HG03064 (cell line): ENCODE results near the gene MRPL24.

Experiments used
- ATAC-seq: cut with Tn5 transposase; IDR thresholded peaks from one replicate; pipeline ENCODE4 v1.9.1; 2021; ENCODE audit warnings: low read depth; ENCODE audit not compliant: unreplicated experiment

MRPL24 gene

DNA sequence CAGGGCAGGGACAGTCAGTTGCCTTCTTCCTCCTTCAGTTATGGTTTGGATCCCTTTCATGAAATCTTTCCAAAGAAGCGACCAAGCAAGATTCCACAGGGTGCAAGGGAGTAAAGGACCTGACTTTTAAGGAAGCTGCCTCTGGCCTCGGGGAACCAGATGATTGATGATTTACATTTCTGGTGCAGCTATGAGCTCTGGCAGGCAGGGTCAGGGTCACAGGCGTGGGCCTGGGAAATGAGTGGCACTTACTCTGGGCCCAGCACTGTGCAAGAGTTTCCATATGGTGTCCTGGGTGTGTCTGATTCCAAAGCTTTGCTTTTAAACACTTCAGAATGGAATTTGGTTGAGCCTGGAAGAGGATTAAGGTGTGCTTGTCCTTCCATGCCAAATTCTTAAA lies 28.3 kb downstream of the MRPL24 start:
- no peak for ATAC-seq

DNA sequence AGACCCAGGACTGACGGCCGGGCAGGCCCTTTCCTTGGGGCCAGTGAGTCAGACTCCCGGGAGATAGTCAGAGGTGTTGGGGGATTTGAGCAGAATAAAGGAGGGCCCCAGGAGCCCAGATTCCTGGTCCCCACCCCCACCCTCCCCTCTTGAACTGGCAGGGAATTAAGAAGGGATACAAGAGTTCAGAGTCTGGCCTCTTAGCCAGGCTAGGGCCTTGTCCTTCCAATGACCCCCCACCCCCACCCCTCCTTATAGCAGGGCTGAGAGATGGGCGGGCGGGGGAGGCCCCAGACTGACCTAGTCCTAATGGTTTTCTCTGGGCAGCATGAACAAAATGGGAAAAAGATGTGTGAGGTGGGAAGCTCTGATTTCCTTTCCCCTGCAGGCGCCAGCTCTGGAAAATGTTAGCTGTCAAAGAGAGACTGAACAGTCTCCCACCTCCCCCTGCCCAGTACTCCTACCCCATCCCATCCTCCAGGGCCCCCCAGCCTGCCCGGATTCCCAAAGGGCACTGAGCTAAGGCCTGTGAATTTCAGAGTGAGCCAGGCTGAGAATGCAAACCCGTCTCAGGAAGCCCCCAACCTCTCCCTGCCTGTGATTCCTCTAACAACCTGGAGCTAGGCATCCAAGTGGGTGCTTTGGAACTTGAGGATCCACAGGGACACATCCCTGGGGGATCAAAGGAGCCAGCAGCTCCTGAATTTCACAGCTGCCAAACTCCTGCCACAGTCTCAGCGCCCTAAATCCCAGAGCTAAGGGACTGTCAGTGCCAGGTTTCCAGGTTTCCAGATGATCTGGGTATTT lies 29.7 kb downstream of the MRPL24 start:
- no peak for ATAC-seq

DNA sequence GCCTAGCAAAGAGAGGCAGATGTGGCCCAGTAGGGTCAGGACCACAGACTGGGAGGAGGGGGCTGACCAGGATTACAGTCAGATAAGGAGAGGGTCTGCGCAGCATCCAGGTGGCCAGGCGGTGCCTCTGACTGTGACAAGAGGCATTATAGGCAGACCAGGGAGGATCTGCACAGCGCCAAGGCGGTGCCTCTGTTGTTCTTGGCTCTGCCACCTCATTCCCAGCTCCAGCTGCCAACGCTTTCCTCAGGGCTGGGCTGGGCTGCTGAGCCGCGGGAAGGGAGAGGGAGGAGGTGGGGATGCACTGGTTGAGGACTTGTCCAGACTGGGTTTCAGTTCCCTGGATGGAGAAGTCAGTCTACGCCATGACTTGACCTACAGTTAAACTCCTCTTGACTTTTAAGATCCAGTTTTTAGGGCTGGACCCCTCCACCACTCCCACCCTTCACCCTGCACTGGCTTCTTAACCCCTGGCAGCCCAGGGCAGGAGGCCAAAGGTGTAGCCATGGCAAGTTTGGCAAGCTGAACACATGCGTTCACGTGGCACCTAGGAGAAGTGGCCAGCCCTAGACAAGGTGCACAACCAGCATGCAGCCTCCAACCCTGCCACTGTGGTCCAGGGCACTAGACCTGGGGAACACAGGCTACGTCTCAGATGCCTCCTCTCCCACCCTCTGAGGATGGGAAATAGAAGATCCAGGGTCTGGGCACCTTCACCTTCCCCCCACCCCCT lies 31.0 kb downstream of the MRPL24 start:
- no peak for ATAC-seq

DNA sequence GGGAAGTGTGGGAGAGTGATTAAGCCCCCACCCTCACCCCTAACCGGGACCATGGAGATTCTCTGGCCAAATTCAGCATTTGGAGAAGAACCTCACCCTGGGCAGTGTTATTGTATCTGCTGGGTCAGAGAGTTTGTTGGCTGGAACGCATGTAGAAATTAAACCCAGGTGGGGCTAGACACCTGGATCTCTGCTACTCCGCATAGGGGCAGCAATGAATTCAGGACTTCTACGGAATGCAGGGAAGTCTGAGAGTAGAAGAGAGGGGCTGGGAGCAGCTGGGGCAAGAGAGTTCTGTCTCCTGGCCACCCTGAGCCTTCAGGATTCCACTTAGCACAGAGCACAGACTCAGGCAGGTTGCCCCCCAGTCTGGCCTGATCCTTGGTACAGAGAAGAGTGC lies 31.9 kb downstream of the MRPL24 start:
- no peak for ATAC-seq

DNA sequence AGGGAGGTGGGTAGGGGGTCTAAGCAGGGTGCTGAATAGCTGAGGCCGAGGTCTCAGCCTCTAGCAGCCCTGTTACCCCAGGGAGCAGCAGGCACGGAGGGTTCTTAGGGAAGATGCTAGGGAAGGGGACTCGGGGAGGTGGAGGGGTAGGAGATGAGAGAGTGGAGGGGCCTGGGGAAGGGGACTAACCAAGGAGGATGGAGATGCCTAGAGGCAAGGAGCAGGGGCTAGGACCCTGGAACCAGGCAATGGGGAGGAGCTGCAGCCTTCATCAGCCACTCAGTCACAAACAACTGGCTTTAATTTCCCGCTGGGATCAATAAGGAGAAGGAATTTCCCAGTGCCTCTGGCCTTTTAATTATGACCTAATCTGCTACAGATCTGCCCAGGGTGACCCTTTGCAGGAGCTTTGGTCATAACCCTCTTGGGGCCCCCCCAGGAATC lies 32.6 kb downstream of the MRPL24 start:
- ATAC-seq = no peak

DNA sequence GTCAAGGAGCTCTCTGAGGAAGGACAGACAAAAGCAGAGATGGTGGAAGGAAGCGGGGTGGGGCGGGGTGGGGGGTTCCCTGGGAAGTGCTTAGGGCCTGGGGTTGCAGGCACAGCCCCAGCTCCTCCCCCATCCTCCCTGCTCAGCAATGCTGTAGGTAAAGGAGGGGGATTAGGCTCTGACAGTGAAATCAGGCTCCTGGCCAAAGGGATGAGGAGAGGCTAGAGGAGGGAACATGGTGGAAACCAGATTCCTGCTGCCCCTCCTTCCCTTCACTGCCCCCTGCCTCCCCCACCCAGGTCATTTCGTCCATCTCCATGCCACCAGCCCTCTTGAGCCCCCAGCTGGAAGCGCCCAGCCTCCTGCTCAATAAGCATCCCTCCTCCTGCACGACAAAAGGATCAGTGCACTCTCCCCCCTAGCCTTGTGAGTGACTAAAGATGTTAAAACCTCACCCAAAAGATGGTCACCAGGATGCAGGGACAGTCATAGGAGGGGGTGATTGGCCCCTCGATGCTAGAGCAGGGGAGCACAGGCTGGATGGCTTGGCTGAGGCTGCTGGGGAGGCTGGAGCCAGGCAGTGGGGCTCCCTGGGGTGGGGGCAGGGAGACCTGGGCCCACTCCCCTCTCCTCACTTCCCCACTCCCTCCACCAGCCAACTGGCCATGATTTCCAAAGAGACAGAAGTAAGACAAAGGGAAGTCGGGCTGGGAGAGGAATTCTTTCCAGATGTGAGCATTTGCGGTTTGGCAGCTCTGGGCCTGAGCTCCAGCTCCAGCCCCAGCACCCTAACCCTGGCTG lies 33.3 kb downstream of the MRPL24 start:
- no peak for ATAC-seq

DNA sequence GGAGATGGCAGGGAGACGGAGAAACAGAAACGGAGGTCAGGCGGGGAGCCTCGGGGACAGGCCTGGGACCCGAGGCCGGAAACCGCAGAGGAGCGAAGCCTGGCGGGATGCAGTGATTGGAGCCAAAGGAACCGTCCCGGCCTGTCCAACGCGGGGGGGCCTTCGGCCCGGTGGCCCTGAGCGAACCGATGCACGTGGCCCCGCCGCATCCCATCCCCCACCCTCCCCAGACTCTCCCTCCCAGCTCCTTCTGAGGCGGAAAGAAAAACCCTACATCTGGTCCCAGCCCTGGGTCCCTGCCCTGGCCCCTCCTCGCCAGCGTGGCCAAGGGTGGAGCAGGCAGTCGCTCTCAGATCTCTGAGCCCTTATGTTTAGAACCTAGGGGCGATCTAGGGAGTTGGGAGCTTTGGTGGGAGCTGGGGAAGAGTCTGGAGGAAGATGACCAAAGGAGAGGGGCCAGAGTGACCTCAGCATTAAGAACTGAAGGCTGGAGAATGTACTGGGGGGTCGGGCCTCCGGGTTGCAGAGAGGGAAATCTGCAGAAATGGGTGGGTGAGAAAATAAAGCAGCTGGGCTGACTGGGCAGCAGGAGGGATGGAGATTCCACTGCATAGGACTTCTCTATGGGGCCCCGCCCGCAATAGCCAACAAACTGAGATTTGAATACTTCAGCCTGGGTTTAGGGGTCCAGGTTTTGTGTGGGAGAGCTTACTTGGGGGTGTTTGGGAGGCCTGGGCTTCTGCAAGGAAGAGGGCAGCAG lies 34.1 kb downstream of the MRPL24 start:
- ATAC-seq = no peak

DNA sequence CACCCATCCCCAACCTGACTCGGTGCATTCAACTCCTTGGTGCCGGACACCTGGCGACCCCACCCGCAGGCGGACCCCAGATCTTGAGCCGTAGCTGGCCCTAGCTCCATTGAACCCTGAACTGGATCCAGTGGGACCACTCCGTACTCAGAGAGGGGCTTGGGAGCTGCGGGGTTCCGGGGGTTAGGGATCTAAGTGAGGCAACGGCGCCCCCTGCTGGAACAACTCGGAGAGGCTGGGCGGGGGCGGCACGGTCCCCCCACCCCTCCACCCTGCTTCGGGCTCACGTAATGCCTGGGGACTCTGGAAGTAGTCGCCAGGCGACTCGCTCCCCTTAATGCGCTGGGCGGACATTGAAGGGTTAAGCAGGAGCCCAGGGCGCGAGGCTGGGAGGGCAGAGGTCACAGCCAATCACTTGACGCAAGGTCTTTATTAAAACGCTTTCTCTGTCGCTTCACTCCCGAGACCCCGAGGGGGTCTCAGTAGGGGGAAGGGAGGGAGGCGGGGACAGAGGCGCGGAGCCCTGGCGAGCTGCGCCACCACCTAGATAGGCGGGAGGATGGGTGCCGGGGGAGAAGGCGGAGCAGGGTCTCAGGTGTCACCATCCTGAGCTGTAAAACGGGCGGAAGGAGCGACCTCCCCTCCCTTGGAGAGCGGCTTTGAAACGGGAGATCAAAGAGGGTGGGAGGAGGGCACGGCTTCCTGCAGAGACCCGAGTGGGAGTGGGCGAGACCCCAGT lies 34.8 kb downstream of the MRPL24 start:
- ATAC-seq = no peak

DNA sequence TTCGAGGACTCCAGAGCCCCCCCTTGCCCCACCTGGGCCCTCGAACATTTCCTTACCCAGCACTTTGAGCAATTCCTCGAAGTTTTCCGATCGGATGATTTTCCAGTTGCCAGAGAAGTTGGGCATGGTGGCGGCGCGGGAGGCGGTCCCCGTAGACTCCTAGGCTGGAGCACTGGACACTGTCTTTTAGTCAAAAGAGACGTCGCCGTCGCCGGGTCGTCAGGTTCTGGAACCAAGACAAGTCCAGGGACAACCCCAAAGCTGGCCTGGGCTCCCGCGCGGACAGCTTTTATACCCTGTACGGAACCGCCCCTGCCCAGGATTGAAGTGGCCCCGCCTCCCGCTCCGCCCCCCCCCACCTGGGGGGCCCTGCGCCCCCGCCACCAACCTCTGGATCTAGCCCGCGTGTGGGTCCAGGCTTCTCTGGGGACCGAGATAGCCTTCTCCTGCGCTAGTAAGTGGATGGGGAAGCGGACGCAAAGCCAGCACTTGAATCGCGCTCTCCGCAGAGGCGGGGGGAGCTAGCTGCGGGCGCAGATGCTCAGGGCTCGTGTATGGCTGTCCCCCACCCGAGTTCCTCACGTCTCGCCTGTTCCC lies 35.5 kb downstream of the MRPL24 start, which contains the start of gene CRABP2:
Gene CRABP2 (minus strand): TSS at position 263 of the 597 bp plus-strand sequence. CDS start 137 bp downstream, at position 126.
- no peak for ATAC-seq

DNA sequence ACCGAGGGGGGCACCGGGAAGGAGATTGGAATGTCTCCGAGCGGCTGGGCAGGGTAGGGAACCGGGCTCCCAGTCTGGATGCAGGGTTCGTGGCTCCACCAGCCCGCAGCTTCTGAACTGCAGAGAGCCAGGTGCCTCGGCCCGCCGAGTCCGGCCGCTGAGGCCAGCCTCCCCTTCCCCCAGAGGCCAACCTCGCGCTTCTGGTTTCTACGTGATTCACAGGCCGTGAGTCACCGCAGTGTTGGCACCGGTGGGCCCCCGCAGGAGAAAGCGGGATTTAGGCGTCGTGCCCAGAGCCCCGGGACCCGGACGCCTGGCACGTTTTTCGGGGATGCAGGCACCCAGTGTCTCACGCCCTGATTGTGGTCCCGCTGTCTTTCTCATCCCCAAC lies 36.0 kb downstream of the MRPL24 start:
- ATAC-seq = no peak

DNA sequence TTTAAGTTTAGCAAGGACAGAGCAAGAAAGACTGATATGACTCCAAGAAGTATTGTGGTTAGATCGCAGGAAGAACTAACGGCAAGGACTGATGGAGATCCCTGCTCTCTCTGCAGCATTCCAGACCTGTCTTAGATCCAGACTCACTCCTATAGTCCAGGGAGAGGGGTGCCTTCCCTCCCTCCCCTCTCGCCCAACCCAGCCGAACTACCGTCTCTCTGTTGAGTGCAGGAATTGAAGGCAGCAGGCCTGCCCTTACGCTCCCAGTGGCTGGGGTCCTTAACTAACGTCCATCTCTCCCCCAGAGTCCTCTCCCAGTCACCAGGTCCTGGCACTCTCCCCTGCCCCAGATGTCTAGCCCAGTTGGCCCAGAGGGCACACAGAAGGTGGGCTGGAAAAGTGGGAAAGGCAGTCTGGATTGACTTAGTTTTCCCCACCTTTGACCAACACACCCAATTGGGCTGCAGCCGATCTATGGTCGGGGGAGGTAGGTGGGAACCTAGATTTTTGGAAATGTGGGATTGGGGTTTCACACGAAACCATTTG lies 36.6 kb downstream of the MRPL24 start:
- no peak for ATAC-seq

DNA sequence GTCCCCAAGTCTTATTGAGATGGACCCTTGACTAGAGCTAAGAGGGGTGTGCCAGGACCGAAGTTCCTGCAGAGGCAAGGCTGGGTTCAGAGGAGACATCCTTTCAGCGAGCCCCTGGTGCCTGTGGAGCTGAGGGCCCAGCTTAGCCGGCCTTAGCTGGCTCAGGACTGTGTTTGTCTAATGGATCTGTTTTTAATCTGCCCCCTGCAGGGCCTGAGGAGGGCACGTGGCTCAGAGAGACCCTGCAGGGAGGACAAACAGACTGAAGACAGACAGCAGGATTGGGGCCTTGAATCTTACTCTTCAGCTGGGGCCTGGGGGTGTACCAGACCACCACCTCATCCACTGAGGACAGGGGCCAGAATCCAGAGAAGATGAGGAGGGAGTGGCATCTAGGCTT lies 37.1 kb downstream of the MRPL24 start:
- no peak for ATAC-seq

DNA sequence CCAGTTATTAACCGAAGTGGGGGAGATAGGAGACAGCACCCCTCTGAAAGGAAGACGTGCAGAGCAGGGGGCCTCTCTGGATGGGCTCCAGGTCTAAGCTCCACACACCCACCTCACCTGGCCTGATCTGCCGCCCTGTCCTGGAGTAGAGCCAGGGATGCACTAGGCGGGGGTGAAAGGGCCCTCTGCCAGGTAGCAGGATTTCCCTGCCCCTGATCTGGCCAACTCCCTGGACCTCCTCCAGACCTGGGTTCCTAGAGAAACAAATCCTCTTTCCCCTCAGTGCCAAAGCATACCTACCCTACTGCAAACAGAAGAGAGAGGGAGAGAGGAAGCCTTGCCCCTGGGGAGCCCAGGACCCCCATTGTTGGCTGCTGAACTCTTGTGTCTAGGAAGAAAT lies 37.6 kb downstream of the MRPL24 start:
- no peak for ATAC-seq

DNA sequence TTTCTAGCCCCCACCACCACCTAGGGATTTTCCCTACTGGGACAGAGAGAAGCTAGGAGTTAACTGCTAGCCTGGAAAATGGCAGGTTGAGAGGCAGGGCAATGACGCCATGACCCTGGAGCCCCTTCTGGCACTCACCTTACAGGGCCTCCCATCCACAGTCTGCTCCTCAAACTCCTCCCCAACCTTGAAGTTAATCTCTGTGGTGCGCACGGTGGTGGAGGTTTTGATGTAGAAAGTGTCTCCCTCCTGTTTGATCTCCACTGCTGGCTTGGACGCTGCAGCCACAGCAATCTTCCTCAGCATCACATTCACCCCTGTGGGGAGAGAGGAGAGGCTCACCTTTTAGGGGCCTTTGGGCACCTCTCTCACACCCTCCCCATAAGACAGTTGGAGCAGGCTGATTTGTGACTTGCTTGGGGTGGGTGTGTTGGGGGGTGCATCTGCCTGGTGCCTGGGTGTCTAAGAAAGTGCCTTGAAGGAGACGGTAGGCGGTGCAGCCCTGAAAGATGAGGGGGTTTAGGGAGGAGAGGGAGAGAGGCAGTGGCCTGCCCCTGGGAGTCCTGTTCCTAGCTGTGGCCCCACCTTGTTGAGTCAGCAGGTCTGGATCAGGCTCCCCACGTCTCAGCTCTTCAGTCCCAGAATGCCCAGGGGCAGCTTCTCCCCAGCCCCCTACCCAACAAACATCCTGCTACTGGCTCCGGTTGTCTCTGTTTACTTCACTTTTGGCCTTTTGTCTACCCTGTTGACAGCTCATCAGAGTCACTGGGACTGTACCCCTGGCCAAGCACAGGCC lies 40.0 kb downstream of the MRPL24 start:
- no peak for ATAC-seq

DNA sequence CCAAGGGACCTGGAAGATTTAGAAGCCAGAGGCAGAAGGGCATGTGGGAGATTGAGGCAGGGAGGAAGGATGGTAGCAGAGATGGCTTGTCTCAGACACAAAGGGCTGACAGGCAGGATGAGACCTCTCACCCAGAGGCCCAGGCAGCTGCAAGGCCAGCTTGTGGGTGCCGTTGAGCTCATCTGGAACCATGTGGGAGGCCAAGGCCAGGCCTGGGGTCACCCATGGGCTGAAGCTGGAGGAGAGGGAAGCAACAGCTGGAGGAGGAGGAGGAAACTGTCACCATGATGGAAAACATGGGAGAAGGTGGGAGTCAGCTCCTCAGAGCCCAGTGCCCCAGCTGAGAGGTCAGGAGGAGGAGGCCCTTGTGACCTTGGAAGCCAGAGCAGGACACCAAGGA lies 41.9 kb downstream of the MRPL24 start:
- ATAC-seq = no peak

DNA sequence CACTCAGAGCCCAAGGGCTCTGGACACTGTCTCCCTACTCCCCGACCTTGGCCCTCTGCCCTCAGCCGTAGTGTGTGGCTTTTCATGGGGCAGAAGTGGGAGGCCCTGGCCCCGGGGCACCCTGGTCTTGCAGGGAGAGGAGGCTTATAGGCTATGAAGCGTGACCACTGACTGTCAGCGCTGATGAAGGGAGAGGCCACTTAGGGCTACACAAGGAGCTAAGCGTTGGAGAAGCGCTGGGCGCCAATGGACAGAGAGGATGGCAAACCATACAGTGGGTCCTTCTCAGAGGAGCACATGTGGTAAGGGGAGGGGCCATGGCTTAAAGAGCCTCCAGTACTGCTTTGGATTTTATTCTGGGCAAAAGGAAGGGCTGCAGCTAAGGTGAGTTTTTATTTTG lies 43.4 kb downstream of the MRPL24 start:
- ATAC-seq = no peak

DNA sequence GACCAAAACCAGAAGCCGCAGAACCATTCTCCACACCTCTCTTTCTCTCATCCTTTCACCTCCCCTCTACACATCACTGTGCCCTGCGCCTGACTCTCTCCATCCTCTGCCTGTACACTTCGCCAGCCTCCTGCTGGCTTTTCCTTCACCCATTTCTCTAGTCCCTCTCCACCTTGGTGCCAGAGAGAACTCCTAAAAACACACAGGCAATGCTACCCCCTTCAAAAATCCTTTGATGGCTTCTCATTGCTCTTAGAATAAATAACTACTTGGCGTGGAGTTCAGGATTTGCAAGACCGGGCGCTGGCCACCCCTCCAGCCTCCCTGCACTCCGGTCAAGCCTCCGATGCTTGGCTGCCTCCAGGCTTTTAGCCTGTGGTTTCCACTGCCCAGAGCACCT lies 44.1 kb downstream of the MRPL24 start:
- ATAC-seq = no peak

DNA sequence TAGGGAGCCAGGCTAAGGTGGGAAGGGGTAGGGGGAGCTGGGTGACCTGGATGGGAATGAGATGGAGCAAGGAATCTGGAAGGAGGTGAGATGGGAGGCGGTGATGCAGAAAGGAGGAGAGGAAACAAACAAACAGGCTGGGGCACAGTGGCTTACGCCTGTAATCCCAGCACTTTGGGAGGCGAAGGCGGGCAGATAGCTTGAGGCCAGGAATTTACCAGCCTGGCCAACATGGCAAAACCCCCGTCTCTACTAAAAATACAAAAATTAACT lies 46.3 kb downstream of the MRPL24 start:
- ATAC-seq = no peak
